DOHH2 (cell line): Measurements from ENCODE around the gene TTC7B.

Experiments
- H3F3A ChIP-seq: fragments of 200-600 bp; sonication (generic), shearing (Covaris generic); 2 replicates; pipeline ENCODE4 v1.6.0; 2016; ENCODE audit warnings: antibody characterized with exemption, mild to moderate bottlenecking; ENCODE audit not compliant: control insufficient read depth, insufficient read depth
- H3K27ac ChIP-seq: fragments of 200-600 bp; sonication (generic); 2 replicates; pipeline ENCODE4 v1.5.1; 2014; ENCODE audit warnings: low read depth, mild to moderate bottlenecking, low read length, moderate library complexity
- H3K27me3 ChIP-seq: fragments of 200-600 bp; sonication (generic); 2 replicates; pipeline ENCODE4 v1.6.1; 2014; ENCODE audit warnings: mild to moderate bottlenecking, low read length, mixed read lengths; ENCODE audit not compliant: control insufficient read depth
- H3K36me3 ChIP-seq: fragments of 200-600 bp; sonication (generic); 2 replicates; pipeline ENCODE4 v1.6.1; 2014; ENCODE audit warnings: mild to moderate bottlenecking, low read length, moderate library complexity, mixed read lengths; ENCODE audit not compliant: control insufficient read depth
- H3K4me1 ChIP-seq: fragments of 200-600 bp; sonication (generic); 2 replicates; pipeline ENCODE4 v1.6.1; 2014; ENCODE audit warnings: mild to moderate bottlenecking, low read length, mixed read lengths; ENCODE audit not compliant: control insufficient read depth
- H3K4me2 ChIP-seq: fragments of 200-600 bp; sonication (generic); 2 replicates; pipeline ENCODE4 v1.6.0; 2014; ENCODE audit warnings: mild to moderate bottlenecking, low read length, moderate library complexity
- H3K4me3 ChIP-seq: fragments of 200-600 bp; sonication (generic); 2 replicates; pipeline ENCODE4 v1.5.1; 2014; ENCODE audit warnings: mild to moderate bottlenecking, low read length, mixed read lengths
- H3K79me2 ChIP-seq: fragments of 200-600 bp; sonication (generic); 2 replicates; pipeline ENCODE4 v1.6.1; 2014; ENCODE audit warnings: mild to moderate bottlenecking, low read length, mixed read lengths; ENCODE audit not compliant: control insufficient read depth
- H3K9me2 ChIP-seq: fragments of 200-600 bp; sonication (generic); replicated peaks from 2 replicates; pipeline ENCODE4 v1.6.1; 2014; ENCODE audit warnings: mild to moderate bottlenecking, low read length, mixed read lengths; ENCODE audit not compliant: control insufficient read depth
- H3K9me3 ChIP-seq: fragments of 200-600 bp; sonication (generic); 2 replicates; pipeline ENCODE4 v1.6.1; 2014; ENCODE audit warnings: antibody characterized with exemption, low read length, mixed read lengths; ENCODE audit not compliant: control insufficient read depth, insufficient read depth
- H4K20me1 ChIP-seq: fragments of 200-600 bp; sonication (generic); 2 replicates; pipeline ENCODE4 v1.6.0; 2014; ENCODE audit warnings: low read depth, mild to moderate bottlenecking, antibody characterized with exemption, low read length, moderate library complexity; ENCODE audit not compliant: control insufficient read depth, insufficient read depth
- EZH2phosphoT487 ChIP-seq: fragments of 200-600 bp; sonication (generic); IDR thresholded peaks from 2 replicates; pipeline ENCODE4 v1.6.1; 2017; ENCODE audit warnings: borderline replicate concordance, mild to moderate bottlenecking, antibody characterized with exemption, low read length, moderate library complexity, mixed read lengths
- TF ChIP-seq, protein P1 (sequence below): fragments of 200-600 bp; sonication (generic); IDR thresholded peaks from one replicate; pipeline ENCODE4 v1.5.1; 2014; ENCODE audit warnings: antibody characterized with exemption, mild to moderate bottlenecking, low read depth, low read length; ENCODE audit not compliant: poor library complexity, severe bottlenecking

TTC7B gene

DNA sequence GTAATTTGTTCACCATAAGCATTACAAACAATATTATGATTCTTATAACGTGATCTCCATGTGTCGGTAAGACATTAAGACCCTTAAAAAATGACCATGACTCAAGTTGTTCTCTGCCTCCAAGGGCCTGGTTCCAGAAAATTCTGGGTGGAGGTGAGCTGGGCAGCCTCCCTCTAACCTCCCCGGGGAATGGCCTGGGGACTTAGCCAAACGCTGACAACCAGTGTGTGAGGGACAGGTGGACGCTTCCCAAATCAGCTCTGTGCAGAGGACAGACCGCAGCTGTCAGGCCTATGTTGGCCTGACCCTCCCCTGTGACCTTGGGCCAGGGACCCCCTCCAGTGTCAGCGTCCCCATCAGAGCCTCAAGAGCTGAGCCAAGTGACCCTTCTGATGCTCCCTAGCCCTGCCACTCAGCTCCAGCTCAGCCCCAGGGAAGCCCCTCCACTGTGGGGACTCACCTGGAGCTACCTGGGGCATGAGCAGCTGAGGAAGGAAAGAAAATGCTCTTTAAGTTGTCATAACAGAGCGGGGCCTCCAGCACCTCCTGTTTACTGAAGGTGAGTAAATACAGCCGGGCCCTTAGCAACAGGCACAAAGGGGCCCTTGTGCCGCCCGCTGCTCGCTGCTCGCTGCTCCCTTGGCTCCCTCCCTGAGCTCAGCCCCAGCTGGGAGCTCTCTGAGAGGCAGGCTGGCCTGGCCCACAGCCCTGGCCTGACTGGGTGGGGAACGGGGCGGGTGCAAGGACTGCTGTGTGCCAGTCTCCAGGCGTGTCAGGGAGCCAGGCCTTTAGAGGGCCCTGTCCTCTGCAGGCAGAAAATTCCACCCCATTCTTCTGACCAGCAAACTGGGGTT lies 302.8 kb downstream of the TTC7B start:
- no peak overlapping the region for H3K27ac ChIP-seq
- no peaks in the 10 kb centered on the region; the same call in 1 of the 2 replicates for H3K27me3 ChIP-seq
- TF ChIP-seq, protein P1, sequence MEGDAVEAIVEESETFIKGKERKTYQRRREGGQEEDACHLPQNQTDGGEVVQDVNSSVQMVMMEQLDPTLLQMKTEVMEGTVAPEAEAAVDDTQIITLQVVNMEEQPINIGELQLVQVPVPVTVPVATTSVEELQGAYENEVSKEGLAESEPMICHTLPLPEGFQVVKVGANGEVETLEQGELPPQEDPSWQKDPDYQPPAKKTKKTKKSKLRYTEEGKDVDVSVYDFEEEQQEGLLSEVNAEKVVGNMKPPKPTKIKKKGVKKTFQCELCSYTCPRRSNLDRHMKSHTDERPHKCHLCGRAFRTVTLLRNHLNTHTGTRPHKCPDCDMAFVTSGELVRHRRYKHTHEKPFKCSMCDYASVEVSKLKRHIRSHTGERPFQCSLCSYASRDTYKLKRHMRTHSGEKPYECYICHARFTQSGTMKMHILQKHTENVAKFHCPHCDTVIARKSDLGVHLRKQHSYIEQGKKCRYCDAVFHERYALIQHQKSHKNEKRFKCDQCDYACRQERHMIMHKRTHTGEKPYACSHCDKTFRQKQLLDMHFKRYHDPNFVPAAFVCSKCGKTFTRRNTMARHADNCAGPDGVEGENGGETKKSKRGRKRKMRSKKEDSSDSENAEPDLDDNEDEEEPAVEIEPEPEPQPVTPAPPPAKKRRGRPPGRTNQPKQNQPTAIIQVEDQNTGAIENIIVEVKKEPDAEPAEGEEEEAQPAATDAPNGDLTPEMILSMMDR: no peak
- no peak for TF ChIP-seq EZH2phosphoT487
- H3K9me2 ChIP-seq: no peaks in the 10 kb centered on the region
- no peaks in the 10 kb centered on the region for H3K4me1 ChIP-seq
- H3F3A ChIP-seq: no peaks in the 10 kb centered on the region
- no peaks in the 10 kb centered on the region for H3K9me3 ChIP-seq
- H3K79me2 ChIP-seq: no peaks in the 10 kb centered on the region
- no peaks in the 10 kb centered on the region for H4K20me1 ChIP-seq
- H3K4me2 ChIP-seq: no peak overlapping the region
- H3K36me3 ChIP-seq: no peaks in the 10 kb centered on the region
- H3K4me3 ChIP-seq: no peak overlapping the region

DNA sequence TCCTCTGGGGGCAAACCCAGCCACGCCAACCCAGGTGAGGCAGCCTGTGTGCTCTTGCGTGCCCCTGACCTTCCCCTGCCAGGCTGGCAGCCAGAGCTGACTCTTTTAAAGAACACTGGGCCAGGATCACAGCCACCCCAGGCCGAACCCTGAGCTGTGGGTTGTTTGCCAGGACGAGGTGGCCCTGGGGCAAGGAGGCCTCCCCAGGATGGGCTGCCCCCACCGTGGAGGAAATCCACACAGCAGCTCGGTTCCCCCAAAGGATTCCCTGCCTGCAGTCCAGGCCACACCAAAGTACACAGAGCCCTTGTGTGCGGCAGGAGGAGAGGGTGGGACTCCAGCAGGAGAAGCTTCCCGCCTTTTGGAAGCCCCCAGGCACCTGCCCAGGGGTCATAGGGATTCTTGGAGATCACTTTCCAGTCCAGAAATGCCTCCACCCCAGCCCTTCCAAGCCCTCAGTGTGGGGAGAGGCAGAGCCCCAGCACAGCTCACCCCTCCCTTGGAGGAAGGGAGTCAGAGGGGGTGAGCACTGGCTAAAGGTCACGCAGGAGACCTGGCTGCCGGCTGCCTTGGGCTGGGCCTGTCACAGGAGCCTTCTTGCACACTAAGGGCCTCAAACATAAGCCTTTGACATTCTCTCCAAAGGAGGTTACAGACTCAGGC lies 303.8 kb downstream of the TTC7B start:
- H3K4me3 ChIP-seq: no peak overlapping the region
- H4K20me1 ChIP-seq: no peaks in the 10 kb centered on the region
- TF ChIP-seq EZH2phosphoT487: no peak
- TF ChIP-seq, protein P1: no peak
- no peaks in the 10 kb centered on the region; the same call in 1 of the 2 replicates for H3K27me3 ChIP-seq
- no peaks in the 10 kb centered on the region for H3K4me1 ChIP-seq
- no peak overlapping the region for H3K27ac ChIP-seq
- H3K79me2 ChIP-seq: no peaks in the 10 kb centered on the region
- no peak overlapping the region for H3K4me2 ChIP-seq
- no peaks in the 10 kb centered on the region for H3K9me3 ChIP-seq
- H3K36me3 ChIP-seq: no peaks in the 10 kb centered on the region
- H3K9me2 ChIP-seq: no peaks in the 10 kb centered on the region
- H3F3A ChIP-seq: no peaks in the 10 kb centered on the region

DNA sequence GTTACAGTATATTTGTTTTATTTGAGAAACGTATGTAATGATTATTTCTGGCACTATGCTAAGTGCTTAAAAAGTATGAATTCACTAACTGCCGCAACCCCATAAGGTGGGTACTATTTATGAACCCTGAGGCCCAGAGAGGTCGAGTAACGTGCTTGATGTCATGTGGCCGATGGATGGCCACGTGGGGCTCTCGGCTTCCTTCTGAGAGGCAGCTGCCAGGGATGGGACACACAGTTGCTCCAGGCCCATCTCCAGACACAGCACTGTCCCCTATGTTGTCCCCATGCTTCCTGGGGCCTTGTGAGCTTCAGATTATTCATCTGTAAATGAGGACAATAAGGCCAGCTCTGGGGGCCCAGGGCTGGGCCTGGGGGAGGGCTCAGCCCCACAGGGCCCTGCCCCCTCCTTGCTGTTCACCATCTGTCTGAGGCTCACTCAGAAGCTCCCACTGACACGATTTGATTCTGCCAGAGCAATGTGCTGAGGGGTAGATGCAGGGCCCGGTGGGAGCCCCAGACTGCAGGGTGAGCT lies 304.4 kb downstream of the TTC7B start:
- no peak overlapping the region for H3K4me2 ChIP-seq
- H4K20me1 ChIP-seq: no peaks in the 10 kb centered on the region
- TF ChIP-seq, protein P1: no peak
- no peak for TF ChIP-seq EZH2phosphoT487
- H3K36me3 ChIP-seq: no peaks in the 10 kb centered on the region
- H3K4me1 ChIP-seq: no peaks in the 10 kb centered on the region
- no peaks in the 10 kb centered on the region for H3K9me3 ChIP-seq
- no peaks in the 10 kb centered on the region; the same call in 1 of the 2 replicates for H3K27me3 ChIP-seq
- no peak overlapping the region for H3K27ac ChIP-seq
- no peak overlapping the region for H3K4me3 ChIP-seq
- no peaks in the 10 kb centered on the region for H3K79me2 ChIP-seq
- no peaks in the 10 kb centered on the region for H3F3A ChIP-seq
- H3K9me2 ChIP-seq: no peaks in the 10 kb centered on the region
